D341Med (cell line): Measurements from ENCODE around the gene LMTK3.

Source experiments
- DNase-seq: peaks from one replicate; pipeline ENCODE4 v3.0.0; 2012; ENCODE audit warnings: low spot score

LMTK3 gene

GRCh38 chr19:48469289-48469881 lies 42.2 kb downstream of the LMTK3 start, which contains the start of gene CYTH2:
Gene CYTH2 (plus strand): TSS chr19:48469369. CDS start chr19:48469508, 139 bp downstream.
- DNase-seq, result peak; percentile 85

DNA sequence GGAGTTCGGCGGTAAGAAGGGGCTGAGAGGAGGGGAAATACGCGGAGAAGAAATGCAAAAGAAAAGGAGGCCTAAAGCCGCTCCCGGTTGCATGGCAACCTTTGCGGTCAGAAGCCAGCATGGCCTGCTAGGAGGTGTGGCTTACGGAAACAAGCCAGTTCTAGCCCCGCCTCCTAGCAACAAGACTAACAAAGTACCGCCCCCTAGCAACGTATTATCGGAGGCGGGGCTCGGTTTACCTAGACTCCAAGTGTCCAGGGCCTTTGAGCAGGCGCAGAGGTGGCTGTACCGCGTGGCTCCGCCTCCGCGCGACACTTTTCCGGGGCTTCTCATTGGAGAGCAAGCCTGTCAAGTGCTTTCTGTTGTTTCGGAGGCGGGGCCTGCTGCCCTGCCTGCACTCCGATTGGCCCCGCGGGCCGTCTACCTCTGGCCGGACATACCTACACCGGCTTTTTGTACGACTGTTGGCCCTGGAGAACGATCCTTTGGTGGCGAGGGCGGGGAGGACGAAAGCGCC lies 42.8 kb downstream of the LMTK3 start:
- DNase-seq, result peak; percentile 94

DNA sequence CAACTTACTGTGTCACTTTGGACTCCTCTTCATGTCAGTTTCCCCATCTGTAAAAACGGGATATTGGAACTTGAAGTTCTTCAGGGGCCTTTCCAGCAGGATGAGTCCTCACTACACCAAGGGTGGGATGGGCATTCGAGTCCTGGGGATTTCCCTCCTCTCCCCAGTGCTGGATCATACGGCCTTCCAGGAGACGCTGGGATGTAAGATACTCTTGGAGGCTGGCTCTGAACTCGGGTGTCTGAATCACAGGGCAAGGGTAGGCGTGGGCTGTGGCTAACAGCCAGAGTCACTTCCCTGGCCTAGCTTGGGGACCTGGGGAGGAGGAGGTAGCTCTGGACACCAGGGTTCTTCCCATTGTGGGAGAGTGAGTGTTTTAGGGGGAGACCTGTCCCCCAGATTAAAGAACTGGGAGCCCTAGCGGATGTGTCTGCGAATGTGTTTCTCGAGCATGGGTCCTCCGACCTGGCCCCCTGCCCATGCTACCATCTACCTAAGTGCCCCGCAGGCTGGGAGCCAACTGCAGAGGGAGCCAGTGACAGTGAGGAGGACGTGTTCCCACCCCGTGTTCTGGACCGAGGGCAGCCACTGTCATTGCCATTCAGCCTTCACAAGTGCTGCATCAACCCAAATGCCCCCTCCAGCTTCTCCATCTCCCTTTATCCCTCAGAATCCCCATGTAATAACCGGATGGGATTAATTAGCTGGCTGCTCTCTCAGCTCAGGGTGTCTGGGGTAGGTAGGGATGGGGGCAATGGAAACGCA lies 44.9 kb downstream of the LMTK3 start:
- peak; percentile 67 for DNase-seq

- no peak for DNase-seq
Measured at GRCh38 chr19:48465215-48465614, 46.4 kb downstream of the LMTK3 start.

DNA sequence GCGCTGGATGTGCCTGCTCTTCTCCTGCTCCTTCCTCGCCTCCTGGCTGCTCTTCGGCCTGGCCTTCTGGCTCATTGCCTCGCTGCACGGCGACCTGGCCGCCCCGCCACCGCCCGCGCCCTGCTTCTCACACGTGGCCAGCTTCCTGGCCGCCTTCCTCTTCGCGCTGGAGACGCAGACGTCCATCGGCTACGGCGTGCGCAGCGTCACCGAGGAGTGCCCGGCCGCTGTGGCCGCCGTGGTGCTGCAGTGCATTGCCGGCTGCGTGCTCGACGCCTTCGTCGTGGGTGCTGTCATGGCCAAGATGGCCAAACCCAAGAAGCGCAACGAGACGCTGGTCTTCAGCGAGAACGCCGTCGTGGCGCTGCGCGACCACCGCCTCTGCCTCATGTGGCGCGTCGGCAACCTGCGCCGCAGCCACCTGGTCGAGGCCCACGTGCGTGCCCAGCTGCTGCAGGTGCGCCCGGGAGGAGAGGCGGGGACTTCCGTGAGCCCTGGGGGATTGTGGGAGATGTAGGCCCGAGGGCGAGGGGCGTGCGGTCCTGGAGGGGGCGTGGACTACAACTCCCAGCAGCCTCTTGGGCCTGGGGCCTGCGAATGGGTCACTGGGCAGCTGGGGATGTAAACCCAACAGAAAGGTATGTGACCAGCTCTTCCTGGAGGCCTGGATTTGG lies 49.5 kb downstream of the LMTK3 start:
- DNase-seq, result no peak

GRCh38 chr19:48461651-48461981 lies 50.0 kb downstream of the LMTK3 start:
- no peak for DNase-seq

DNA sequence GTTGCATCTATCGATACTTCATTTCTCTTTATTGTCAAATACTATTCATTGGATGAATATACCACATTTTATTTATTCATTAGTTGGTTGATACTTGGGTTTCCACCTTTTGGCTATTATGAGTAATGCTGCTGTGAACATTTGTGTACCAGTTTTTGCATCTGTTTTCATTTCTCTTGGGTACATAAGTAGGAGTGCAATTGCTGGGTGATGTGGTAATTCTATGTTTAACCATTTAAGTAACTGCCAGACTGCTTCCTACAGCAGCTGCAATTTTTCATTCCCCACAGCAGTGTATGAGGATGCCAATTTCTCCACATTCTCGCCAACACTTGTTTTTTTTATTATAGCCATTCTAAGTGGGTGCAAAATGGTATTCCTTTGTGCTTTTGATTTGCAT lies 53.6 kb downstream of the LMTK3 start:
- DNase-seq, result no peak

DNA sequence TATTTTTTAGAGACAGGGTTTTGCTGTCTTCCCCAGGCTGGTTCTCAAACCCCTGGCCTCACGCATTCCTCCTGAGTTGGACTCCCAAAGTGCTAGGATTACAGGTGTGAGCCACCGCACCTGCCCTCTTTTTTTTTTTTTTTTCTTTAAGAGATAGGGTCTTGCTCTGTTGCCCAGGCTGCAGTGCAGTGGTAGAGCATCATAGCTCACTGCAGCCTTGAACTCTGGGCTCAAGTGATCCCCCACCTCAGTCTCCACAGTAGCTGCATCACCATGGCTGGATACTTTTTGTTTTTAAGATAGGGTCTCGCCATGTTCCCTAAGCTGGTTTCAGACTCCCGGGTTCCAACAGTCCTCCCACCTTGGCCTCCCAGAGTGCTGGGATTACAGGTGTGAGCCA lies 54.8 kb downstream of the LMTK3 start:
- DNase-seq, result no peak

DNA sequence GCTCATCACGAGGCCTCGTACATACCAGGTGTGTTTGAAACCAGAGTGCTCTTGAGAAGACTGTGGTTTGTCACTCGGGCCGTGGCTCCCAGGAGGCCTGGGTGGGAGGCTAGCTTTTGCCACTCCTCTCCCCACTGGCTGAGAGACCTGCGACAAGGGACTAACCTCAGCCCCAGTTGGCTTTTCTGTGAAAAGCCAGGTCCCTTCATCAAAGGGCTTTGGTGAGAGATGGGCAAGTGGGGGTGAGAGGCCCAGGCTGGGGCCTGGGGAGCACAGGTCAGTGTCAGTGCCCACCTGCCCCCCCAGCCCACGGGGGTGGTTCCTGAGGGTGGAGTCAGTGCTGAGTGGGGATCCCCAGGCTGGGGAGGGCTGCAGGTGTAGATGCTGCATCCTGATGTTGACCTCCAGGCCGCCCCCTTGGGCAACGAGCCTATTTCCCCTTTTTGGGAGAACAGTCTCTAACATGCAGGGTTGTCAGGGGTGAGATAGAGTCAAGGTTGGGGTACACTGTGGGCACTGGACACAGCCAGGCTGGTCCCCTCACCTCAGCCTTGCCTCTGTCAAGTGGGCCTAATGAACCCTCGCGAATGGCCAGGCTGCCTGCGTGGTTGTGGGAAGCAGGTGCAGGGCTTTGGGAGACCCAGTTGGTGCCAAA lies 55.6 kb downstream of the LMTK3 start:
- no peak for DNase-seq

DNA sequence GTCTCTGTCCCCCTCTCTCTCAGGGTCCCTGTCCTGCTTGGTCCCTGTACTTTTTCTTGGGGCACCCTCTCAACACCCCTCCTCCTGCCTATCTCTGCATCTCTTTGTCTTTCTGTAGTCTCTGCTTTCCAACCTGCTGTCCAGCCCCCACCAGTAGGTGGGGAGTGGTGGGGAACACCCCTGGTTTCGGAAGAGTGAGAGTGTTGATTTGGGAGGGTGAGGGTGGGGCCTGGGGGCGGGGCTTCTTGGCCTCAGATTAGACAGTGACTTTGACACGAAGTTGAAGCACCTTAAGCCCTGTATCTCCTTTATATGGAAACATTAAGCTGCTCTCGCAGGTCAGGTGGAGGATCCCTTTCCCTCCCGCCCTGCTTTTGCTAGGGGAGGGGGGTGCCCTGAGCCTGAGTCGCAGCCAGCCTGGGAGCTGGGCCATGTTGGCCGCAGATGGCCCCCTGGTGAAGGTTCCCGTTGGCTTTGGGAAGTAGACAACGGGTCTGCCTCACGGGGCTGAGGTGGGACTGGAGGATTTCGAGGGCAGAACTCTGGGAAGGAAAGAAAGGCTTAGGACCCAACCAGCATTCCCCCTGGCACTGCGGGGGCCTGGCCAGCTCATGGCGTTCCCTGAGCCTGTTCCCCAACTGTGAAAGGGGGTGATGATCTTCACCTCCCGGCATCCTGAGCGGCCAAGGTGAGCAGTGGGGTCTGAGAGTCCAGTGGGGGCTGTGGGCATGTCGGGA lies 56.3 kb downstream of the LMTK3 start, which contains the start of gene KCNJ14:
KCNJ14 (plus strand) TSS at position 404 of the 737 bp plus-strand sequence. CDS start 6,151 bp downstream, outside the sequence.
- DNase-seq, result no peak

- DNase-seq, result no peak
Measured at GRCh38 chr19:48454150-48454730, 57.4 kb downstream of the LMTK3 start.

- no peak for DNase-seq
Measured at GRCh38 chr19:48452289-48453190, 59.1 kb downstream of the LMTK3 start.

DNA sequence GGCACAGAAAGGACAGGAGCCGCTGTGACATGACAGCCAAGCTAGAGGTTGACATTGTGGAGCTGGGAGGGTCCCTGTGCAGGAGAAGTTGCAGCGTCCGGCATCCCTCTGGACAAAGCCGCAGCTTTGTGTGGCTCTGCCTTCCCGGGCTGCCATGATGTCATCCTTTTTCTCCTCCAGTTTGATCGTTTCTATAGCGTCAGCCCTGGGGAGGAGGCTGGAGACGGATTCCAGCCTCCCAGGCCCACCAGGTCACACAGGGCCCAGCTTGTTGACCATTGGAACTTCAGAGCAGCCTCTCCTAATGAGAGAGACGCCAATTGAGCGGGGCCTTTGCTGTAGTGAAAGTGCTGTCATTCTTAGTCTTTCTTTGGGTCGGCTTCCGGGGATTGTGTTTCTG lies 60.0 kb downstream of the LMTK3 start:
- no peak for DNase-seq

- DNase-seq, result no peak
Measured at GRCh38 chr19:48450863-48451262, 60.8 kb downstream of the LMTK3 start.

- no peak for DNase-seq
Measured at GRCh38 chr19:48450441-48450840, 61.2 kb downstream of the LMTK3 start.

- DNase-seq, result no peak
Measured at GRCh38 chr19:48448563-48448962, 63.1 kb downstream of the LMTK3 start.

DNA sequence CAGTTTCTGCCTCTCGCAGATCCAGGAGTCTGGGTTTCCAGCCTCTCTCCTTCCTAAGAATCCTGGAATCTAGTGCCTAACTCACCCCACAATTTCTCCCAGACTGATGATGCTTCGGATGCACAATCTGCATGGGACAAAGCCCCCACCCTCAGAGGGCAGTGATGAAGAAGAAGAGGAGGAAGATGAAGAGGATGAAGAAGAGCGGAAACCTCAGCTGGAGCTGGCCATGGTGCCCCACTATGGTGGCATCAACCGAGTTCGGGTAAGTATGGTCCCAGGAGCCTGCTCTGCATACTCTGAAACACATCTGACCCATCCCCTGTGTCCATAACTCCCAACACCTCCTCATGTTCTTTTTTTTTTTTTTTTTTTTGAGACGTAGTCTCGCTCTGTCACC lies 65.1 kb downstream of the LMTK3 start:
- no peak for DNase-seq

DNA sequence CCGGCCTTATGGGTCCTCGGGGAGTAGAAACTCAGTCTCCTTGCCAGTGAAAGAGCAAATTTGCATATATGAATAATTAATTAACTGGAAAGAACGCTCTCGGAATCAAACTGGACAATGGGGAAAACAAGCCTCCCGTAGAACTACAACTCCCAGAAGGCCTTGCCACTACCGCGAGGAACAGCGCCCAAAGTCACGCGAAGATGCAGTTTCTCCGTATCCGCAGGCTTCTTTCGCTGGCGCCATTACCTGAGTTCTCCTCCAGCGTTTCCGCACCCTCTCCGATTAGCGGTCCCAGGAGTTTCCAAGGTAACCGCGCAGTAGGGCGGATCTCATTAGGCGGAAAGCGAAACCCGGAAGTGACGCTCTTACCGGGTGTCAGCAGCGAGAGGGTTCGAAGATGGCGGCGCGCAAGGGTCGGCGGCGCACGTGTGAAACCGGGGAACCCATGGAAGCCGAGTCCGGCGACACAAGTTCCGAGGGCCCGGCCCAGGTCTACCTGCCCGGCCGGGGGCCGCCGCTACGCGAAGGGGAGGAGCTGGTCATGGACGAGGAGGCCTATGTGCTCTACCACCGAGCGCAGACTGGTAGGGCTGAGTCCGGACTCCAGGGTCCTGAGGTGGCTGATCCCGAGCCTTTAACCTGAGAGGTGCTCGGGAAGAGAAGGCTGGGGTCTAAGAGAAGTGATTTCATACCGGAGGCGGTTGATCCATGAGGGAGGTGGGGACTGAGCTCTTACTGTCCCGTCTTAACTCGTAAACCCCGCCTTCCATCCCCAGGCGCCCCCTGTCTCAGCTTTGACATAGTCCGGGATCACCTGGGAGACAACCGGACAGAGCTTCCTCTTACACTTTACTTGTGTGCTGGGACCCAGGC lies 65.8 kb downstream of the LMTK3 start, which contains the start of gene GRWD1:
GRWD1 (plus strand) TSS at position 378 of the 876 bp plus-strand sequence; CDS start at position 401, 23 bp downstream.
- DNase-seq, result peak; percentile 93

GRCh38 chr19:48445256-48445605 lies 66.4 kb downstream of the LMTK3 start:
- peak; percentile 69 for DNase-seq
